Smooth muscle cell (in vitro differentiated cells): Measurements from ENCODE around the gene EPS8L3. TPM values are rescaled to one million over a fixed set of nuclear protein-coding genes. Genes with fewer than 3 reads are reported as not detected.

Source experiments
- DNase-seq: peaks from one replicate; lab custom pipeline; 2025; ENCODE audit not compliant: unreplicated experiment; lab: John Stamatoyannopoulos, UW
- H2AFZ ChIP-seq: fragments of 200-600 bp; sonication (generic); 2 replicates; pipeline ENCODE4 v1.6.0; 2016; ENCODE audit warnings: antibody characterized with exemption, low read depth, mild to moderate bottlenecking
- H3F3A ChIP-seq: fragments of 200-600 bp; sonication (generic); 2 replicates; pipeline ENCODE4 v1.6.0; 2017; ENCODE audit warnings: antibody characterized with exemption, low read depth
- H3K27ac ChIP-seq: fragments of 200-600 bp; sonication (generic); 2 replicates; pipeline ENCODE4 v1.5.1; 2016; ENCODE audit warnings: low read depth, mild to moderate bottlenecking
- H3K27me3 ChIP-seq: fragments of 200-600 bp; sonication (generic); 2 replicates; pipeline ENCODE4 v1.6.1; 2016; ENCODE audit warnings: low read depth, mild to moderate bottlenecking
- H3K36me3 ChIP-seq: fragments of 200-600 bp; sonication (generic); 2 replicates; pipeline ENCODE4 v1.5.1; 2016; ENCODE audit warnings: low read depth
- H3K4me1 ChIP-seq: fragments of 200-600 bp; sonication (generic); 2 replicates; pipeline ENCODE4 v1.5.1; 2016; ENCODE audit warnings: low read depth
- H3K4me2 ChIP-seq: fragments of 200-600 bp; sonication (generic); 2 replicates; pipeline ENCODE4 v1.6.0; 2016; ENCODE audit warnings: mild to moderate bottlenecking
- H3K4me3 ChIP-seq: fragments of 200-600 bp; sonication (generic); 2 replicates; pipeline ENCODE4 v1.5.1; 2016; ENCODE audit warnings: mild to moderate bottlenecking
- H3K79me2 ChIP-seq: fragments of 200-600 bp; sonication (generic); 2 replicates; pipeline ENCODE4 v1.6.0; 2016; ENCODE audit warnings: low read depth, mild to moderate bottlenecking
- H3K9ac ChIP-seq: fragments of 200-600 bp; sonication (generic); 2 replicates; pipeline ENCODE4 v1.6.0; 2016; ENCODE audit warnings: low read depth
- H3K9me3 ChIP-seq: fragments of 200-600 bp; sonication (generic); replicated peaks from 2 replicates; pipeline ENCODE4 v1.5.1; 2016; ENCODE audit warnings: low read depth
- H4K20me1 ChIP-seq: fragments of 200-600 bp; sonication (generic); 2 replicates; pipeline ENCODE4 v1.6.0; 2016; ENCODE audit warnings: low read depth
- CTCF ChIP-seq: fragments of 200-600 bp; sonication (generic); IDR thresholded peaks from 2 replicates; pipeline ENCODE4 v1.5.1; 2017; ENCODE audit warnings: borderline replicate concordance, mild to moderate bottlenecking, antibody characterized with exemption; ENCODE audit not compliant: insufficient read depth, poor library complexity, severe bottlenecking
- WGBS: methylation state at CpG from one replicate; pipeline ENCODE4 v1.1.7; 2016; ENCODE audit warnings: low lambda C conversion rate; 5-methylcytosine and 5-hydroxymethylcytosine counted together
- polyA plus RNA-seq: library from polyadenylated mRNA; unstranded; fragments of >200 nt; fragmentation: Nextera tagmentation; extraction: Ambion mirVana; gene quantifications from 2 replicates; pipeline ENCODE4 v1.2.1, GENCODE V29; 2016
- total RNA-seq: library from RNA; depleted of rRNA; stranded (reverse); fragments of >200 nt; gene quantifications from 2 replicates; pipeline ENCODE4 v1.2.3, GENCODE V29; 2014

Gene EPS8L3
- total and polyA plus RNA-seq, 2 experiments from 2014 or later: not detected

- Histone ChIP-seq H3K4me2 (no peak overlapping the region), H3K27ac (no peak overlapping the region), H3K4me1 (no peaks in the 10 kb centered on the region), H4K20me1 (no peaks in the 10 kb centered on the region), H3K27me3 (no peaks in the 10 kb centered on the region), H3F3A (no peaks in the 10 kb centered on the region), H3K79me2 (no peaks in the 10 kb centered on the region), H3K4me3 (no peak overlapping the region), H2AFZ (no peak overlapping the region), H3K36me3 (no peaks in the 10 kb centered on the region), H3K9ac (no peak overlapping the region), H3K9me3 (no peaks in the 10 kb centered on the region)
- WGBS: 90% methylated on average over 11 of the region's 11 CpGs
- DNase-seq: no peak
- TF ChIP-seq CTCF: no peak
Measured at GRCh38 chr1:109770331-109771095, 6.8 kb upstream of the EPS8L3 start.

GRCh38 chr1:109769330-109770078, 5.8 kb upstream of the EPS8L3 start:
- no peak for TF ChIP-seq CTCF
- Histone ChIP-seq H3K9ac (no peak overlapping the region), H4K20me1 (no peaks in the 10 kb centered on the region), H3K4me1 (no peaks in the 10 kb centered on the region), H3F3A (no peaks in the 10 kb centered on the region), H3K36me3 (no peaks in the 10 kb centered on the region), H2AFZ (no peak overlapping the region), H3K4me3 (no peak overlapping the region), H3K27ac (no peak overlapping the region), H3K27me3 (no peaks in the 10 kb centered on the region), H3K79me2 (no peaks in the 10 kb centered on the region), H3K9me3 (no peaks in the 10 kb centered on the region), H3K4me2 (no peak overlapping the region)
- WGBS: 76% methylated on average over 11 of the region's 11 CpGs
- DNase-seq: no peak

DNA sequence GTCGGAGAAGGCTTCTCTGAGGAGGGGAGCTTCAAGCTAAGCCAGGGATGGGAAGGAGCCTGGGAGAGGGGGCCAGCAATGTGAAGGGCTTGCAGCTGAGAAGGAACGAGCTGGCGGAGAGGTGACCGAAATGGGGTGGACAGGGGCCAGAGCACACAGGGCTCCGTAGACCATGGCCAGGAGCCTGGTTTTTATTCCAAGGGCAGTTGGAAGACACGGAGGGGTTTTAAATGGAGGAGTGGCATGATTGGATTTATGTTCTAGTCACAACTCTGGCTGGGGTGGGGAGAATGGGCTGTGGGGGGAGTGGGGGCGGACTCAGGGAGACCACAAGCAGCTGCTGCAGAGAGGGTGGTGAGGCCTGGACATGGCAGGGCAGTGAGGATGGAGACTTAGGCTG, 5.1 kb upstream of the EPS8L3 start:
- Histone ChIP-seq H3K4me1 (no peaks in the 10 kb centered on the region), H2AFZ (no peak overlapping the region), H3K9me3 (no peaks in the 10 kb centered on the region), H3K36me3 (no peaks in the 10 kb centered on the region), H3K27ac (no peak overlapping the region), H3K4me3 (no peak overlapping the region), H4K20me1 (no peaks in the 10 kb centered on the region), H3K27me3 (no peaks in the 10 kb centered on the region), H3F3A (no peaks in the 10 kb centered on the region), H3K79me2 (no peaks in the 10 kb centered on the region), H3K4me2 (no peak overlapping the region), H3K9ac (no peak overlapping the region)
- no peak for TF ChIP-seq CTCF
- no peak for DNase-seq
- WGBS: 91% methylated on average over 7 of the region's 7 CpGs
